DMS53 (cell line): ENCODE results near the gene PSMD7.
"Not testable (repeated sequence)": the region's sequence is repeated elsewhere in the genome, so short reads cannot be mapped to it uniquely, and the experiment has no call there.

ENCODE experiments used
- DNase-seq: peaks from one replicate; lab custom pipeline; 2025; lab: John Stamatoyannopoulos, UW

PSMD7 gene

GRCh38 chr16:74297145-74297665 lies 591 bp downstream of the PSMD7 start:
- DNase-seq: peak; percentile 57

DNA sequence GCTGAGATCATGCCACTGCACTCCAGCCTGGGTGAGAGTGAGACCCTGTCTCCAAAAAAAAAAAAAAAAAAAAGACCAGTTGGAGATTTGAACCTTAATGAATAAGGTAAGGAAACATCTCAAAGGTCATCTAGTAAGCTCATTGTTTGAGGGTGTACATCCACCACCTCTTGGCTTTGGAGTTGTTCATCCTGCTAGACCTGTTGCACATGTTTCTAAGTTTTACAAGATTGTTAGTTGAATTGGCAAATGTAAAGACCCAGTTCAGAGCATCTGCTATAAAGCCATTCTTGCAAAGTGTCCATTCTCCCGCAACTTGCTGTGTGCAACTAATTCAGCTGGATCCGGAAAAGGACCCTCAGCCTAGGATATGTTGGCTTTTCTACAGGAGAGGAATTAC lies 1.5 kb downstream of the PSMD7 start:
- DNase-seq: peak; percentile 8

- DNase-seq: no peak
Observed at GRCh38 chr16:74302341-74302740, 5.7 kb downstream of the PSMD7 start.

DNA sequence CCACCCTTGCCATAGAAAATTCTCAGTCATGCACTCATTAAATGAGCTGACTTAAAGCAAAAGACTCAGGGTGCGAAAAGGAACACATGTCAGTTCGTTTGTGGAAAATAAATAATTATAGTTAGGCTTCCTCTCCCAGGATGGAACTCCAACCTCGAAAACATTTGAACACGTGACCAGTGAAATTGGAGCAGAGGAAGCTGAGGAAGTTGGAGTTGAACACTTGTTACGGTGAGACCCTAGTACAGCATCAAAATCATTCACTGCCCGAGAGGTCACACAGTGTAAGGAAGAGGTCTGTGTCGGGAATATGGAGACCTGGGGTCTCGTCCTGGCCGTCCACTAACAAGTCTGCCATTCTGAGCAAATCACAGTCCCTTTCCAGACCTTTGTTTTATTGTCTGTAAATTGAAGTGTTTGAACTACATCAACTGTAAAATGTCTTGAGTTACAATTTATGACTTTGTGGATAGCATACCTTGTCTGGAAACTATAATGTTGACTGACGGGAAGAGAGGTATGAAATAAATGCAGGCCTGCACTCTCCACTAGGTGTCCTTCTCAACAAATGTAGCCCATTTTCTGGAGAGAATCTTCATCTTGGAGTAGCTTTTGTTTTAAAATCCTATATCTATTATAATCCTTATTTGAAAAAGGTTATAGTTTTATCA lies 7.7 kb downstream of the PSMD7 start:
- DNase-seq: peak; percentile 31

GRCh38 chr16:74304835-74305176 lies 8.2 kb downstream of the PSMD7 start:
- no peak for DNase-seq

GRCh38 chr16:74305281-74305680 lies 8.7 kb downstream of the PSMD7 start:
- DNase-seq: no peak

- DNase-seq: no peak
Observed at GRCh38 chr16:74305978-74306784, 9.6 kb downstream of the PSMD7 start.

GRCh38 chr16:74307383-74307782 lies 10.8 kb downstream of the PSMD7 start:
- DNase-seq: no peak

DNA sequence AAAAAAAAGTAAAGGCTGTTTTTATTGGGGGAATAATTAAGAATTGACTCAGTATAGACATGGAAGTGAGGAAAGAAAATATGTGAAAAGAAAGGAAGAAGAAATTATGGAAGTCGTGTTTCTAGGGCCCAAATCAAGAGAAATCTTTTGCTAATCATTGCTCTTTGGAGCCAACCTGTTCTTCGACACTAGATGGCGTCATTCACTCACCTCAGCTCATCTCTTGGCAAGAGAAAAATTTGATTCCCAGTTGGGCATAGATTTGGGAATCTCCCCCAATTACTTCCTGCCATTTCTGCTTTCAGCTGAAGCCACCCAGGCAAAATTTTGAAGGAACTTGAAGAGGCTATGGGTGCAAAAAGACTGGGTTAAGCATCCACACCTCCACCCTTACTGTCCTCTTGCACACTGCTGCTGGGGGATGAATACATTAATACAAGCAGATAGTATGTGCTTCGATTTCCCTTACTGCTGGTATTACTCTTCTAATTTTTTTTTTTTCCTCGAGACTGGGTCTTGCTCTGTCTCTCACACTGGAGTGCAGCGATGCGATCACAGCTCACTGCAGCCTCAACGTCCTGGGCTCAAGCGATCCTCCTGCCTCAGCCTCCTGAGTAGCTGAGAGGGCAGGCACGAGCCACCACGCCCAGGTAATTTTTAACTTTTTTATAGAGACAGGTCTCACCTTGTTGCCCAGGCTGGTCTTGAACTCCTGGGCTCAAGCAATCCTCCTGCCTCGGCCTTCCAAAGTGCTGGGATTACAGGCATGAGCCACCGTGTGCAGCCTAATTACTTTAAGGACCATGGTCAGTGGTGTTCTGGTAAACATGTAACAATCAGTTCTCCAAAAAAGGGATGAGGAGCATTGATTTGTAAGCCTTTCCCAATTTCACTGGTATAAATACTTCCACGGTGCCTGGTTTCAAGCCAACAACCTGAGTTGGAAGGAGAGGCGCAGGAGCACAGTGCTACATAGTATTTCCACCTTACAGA lies 13.5 kb downstream of the PSMD7 start:
- peak; percentile 54 for DNase-seq

DNA sequence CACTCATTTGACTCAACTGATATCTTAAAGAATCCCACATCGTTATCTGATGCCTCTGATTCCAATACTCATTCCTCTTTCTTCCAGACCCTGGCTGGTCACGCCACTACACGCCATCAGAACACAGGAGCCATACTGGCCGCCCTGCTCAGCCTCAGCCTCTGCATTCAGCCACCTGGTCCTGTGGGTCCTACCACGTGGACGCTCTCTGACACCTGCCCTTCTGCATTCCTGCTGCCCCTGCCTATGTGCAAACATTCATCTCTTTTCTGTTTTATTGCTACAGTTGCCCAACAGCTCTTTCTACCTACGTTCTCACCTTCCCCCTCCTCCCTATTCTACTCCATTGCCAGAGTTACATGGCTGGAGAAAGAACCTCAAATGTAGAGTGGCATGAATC lies 18.4 kb downstream of the PSMD7 start:
- DNase-seq: no peak

- DNase-seq: no peak
Observed at GRCh38 chr16:74320707-74321106, 24.1 kb downstream of the PSMD7 start.

- no peak for DNase-seq
Observed at GRCh38 chr16:74321356-74321755, 24.7 kb downstream of the PSMD7 start.

DNA sequence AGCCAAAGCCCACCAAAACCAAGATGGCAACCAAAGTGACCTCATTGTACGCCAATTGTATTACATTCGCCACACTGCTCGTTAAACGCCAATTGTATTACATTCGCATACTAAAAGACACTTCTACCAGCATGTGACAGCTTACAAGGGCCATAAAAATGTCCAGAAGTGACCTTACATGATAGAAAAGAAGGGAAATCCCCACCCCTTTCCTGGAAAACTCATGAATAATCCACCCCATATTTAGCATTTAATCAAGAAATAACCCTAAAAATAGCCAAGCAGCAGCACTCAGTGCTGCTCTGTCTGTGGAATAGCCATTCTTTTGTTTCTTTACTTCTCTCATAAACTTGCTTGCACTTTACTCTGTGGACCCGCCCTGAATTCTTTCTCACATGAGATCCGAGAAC lies 25.7 kb downstream of the PSMD7 start:
- no peak for DNase-seq

GRCh38 chr16:74324777-74325176 lies 28.2 kb downstream of the PSMD7 start:
- not testable (repeated sequence) for DNase-seq

DNA sequence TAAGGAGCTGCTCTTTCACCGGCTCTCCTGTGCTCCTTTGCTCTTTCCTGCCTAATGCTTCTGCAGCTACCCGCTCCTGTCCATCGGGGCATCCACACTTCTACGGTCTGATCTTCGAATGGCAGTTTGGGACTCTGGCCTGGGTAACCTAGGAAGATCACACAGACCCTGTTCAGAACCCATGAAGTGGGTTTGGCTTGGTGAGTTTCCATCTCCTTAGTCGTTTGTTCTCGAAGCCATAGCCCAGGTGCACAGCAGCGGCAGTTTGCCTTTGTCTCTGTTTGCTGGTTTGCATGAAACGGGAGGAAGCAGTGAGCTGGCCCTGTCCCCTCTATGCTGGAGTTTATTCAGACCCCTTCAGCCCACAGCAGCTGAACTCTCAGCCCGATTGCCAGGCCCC lies 29.0 kb downstream of the PSMD7 start:
- no peak for DNase-seq

- not testable (repeated sequence) for DNase-seq
Observed at GRCh38 chr16:74328346-74328745, 31.7 kb downstream of the PSMD7 start.

GRCh38 chr16:74332469-74332868 lies 35.9 kb downstream of the PSMD7 start:
- not testable (repeated sequence) for DNase-seq

DNA sequence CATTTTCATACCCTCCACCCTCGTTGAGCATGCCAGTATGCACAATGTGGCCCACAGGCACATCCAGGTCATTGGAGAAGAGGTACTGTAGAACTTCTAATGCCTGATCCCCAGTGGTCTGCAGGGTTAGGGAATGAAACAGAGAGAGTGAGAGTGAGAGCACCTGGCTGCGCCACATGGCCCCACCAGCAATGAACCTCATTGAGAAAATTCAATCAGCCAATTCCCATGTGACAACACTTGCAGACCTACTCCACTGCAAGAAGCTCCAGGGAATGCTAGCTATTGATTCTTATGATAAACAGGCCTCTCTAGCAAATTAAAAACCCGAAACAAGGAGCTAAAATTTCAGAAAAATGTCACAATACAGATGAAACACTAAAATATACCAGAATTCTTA lies 40.9 kb downstream of the PSMD7 start:
- DNase-seq: not testable (repeated sequence)

- not testable (repeated sequence) for DNase-seq
Observed at GRCh38 chr16:74339226-74339625, 42.6 kb downstream of the PSMD7 start.

GRCh38 chr16:74353038-74353437 lies 56.4 kb downstream of the PSMD7 start:
- not testable (repeated sequence) for DNase-seq
